ACC112 (cell line): ENCODE data around the gene TBCE.
"Not testable (repeated sequence)": the region's sequence is repeated elsewhere in the genome, so short reads cannot be mapped to it uniquely, and the experiment has no call there.

Experiments used
- H2AFZ ChIP-seq: fragments of 200-600 bp; sonication (generic); one replicate; pipeline ENCODE4 v1.6.0; 2017; ENCODE audit warnings: antibody characterized with exemption, low read length; ENCODE audit not compliant: unreplicated experiment
- H3K27ac ChIP-seq: fragments of 200-600 bp; sonication (generic); 2 replicates; pipeline ENCODE4 v1.5.1; 2014; ENCODE audit warnings: low read depth, mild to moderate bottlenecking, antibody characterized with exemption, low read length, moderate library complexity
- H3K27me3 ChIP-seq: fragments of 200-600 bp; sonication (generic); 2 replicates; pipeline ENCODE4 v1.6.1; 2014; ENCODE audit warnings: mild to moderate bottlenecking, antibody characterized with exemption, low read length, moderate library complexity, mixed read lengths; ENCODE audit not compliant: insufficient read depth
- H3K36me3 ChIP-seq: fragments of 200-600 bp; sonication (generic); 2 replicates; pipeline ENCODE4 v1.6.1; 2016; ENCODE audit warnings: mild to moderate bottlenecking, antibody characterized with exemption, low read length, moderate library complexity, mixed read lengths; ENCODE audit not compliant: insufficient read depth
- H3K4me1 ChIP-seq: fragments of 200-600 bp; sonication (generic); one replicate; pipeline ENCODE4 v1.6.1; 2016; ENCODE audit warnings: low read length, mixed read lengths; ENCODE audit not compliant: insufficient read depth, unreplicated experiment, control insufficient read depth
- H3K4me3 ChIP-seq: fragments of 200-600 bp; sonication (generic); 2 replicates; pipeline ENCODE4 v1.5.1; 2014; ENCODE audit warnings: mild to moderate bottlenecking, low read depth, low read length
- H3K79me2 ChIP-seq: fragments of 200-600 bp; sonication (generic); one replicate; pipeline ENCODE4 v1.6.0; 2016; ENCODE audit warnings: low read length; ENCODE audit not compliant: control insufficient read depth, unreplicated experiment, insufficient read depth

TBCE gene

DNA sequence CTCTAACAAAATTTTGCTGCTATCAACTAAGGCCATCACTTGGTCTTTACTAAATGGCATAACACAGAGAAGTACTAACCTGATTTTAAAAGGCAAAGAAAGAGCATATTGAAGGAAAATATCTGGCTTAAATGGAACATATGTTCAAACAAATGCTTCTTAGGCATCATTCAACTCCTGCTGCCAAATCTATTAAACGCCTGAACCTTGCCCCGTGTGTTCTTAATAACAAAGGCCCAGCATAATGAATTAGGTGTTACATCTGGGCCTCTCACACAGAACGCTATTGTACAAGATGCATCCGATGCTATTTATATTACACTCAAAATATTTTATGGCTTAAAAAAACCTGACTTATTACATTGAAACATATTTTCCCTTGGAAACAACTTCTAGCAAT lies 88.6 kb downstream of the TBCE start:
- Histone ChIP-seq H3K4me3 (no peak overlapping the region), H3K4me1 (no peaks in the 10 kb centered on the region), H3K27me3 (no peaks in the 10 kb centered on the region), H3K27ac (no peak overlapping the region), H2AFZ (no peak overlapping the region), H3K79me2 (no peaks in the 10 kb centered on the region), H3K36me3 (peaks cover 9% of the 10 kb centered on the region; the same call in 1 of the 2 replicates)

DNA sequence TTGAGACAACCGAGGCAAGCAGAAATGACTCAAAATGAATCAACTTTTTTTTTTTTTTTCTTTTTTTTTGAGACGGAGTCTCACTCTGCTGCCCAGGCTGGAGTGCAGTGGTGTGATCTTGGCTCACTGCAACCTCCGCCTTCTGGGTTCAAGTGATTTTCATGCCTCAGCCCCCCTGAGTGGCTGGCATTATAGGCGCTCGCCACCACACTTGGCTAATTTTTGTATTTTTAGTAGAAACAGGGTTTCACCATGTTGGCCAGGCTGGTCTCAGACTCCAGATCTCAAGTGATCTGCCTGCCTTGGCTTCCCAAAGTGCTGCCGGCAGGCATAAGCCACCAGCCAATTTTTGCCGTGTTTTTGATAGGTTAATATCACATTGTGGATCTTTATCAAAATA lies 90.6 kb downstream of the TBCE start:
- H2AFZ ChIP-seq, H3K79me2 ChIP-seq, H3K4me1 ChIP-seq, H3K27me3 ChIP-seq, H3K27ac ChIP-seq, H3K36me3 ChIP-seq, H3K4me3 ChIP-seq: not testable (repeated sequence)

DNA sequence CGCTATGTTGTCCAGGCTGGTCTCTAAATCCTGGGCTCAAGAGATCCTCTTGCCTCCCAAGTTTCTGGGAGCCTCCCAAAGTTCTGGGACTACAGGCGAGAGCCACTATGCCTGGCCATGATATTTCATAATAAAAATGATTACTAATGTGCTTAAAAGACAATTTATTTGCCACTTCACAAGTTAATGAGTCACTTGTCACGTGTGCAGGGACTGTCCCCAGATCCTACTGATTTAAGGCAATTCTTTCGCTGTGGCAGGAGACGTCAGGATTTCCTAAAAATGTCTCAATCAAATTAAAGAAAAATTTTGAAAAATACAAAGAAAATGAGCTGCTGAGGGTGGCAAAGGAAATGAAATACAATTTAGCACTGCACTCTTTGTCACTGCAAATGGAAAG lies 93.5 kb downstream of the TBCE start:
- Histone ChIP-seq H2AFZ (no peak overlapping the region), H3K4me3 (no peak overlapping the region), H3K36me3 (peaks cover 17% of the 10 kb centered on the region), H3K79me2 (no peaks in the 10 kb centered on the region), H3K27ac (no peak overlapping the region), H3K27me3 (no peaks in the 10 kb centered on the region), H3K4me1 (no peaks in the 10 kb centered on the region)

DNA sequence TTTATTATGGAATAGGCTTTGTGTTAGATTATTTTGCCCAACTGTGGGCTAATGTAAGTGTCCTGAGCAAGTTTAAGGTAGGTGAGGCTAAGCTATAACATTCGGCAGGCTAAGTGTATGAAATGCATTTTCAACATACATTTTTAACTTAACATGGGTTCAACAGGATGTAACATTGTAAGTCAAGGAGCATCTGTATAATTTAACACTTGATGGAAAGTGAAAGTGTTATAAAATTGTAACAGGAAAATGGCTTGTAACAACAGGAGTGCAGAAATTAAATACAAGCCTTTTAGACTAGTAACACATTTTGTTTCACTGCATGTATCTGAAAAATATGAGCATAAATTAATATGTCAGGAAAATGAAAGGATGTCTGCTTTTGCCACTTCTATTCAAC lies 94.7 kb downstream of the TBCE start:
- Histone ChIP-seq H3K27me3 (no peaks in the 10 kb centered on the region), H3K36me3 (peaks cover 17% of the 10 kb centered on the region), H3K27ac (no peak overlapping the region), H2AFZ (no peak overlapping the region), H3K4me1 (no peaks in the 10 kb centered on the region), H3K4me3 (no peak overlapping the region), H3K79me2 (no peaks in the 10 kb centered on the region)

DNA sequence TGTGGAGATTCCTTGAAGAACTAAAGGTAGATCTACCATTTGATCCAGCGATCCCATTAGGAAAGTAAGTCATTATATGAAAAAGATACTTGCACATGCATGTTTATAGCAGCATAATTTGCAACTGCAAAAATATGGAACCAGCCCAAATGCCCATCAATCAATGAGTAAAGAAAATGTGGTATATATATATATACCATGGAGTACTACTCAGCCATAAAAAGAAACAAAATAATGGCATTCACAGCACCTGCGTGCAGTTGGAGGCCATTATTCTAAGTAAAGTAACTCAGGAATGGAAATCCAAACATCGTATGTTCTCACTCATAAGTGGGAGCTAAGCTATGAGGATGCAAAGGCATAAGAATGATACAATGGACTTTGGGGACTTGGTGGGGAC lies 95.6 kb downstream of the TBCE start:
- H3K79me2 ChIP-seq, H3K4me1 ChIP-seq, H3K4me3 ChIP-seq, H3K27me3 ChIP-seq, H2AFZ ChIP-seq, H3K27ac ChIP-seq: not testable (repeated sequence)
- peaks cover 17% of the 10 kb centered on the region for H3K36me3 ChIP-seq

DNA sequence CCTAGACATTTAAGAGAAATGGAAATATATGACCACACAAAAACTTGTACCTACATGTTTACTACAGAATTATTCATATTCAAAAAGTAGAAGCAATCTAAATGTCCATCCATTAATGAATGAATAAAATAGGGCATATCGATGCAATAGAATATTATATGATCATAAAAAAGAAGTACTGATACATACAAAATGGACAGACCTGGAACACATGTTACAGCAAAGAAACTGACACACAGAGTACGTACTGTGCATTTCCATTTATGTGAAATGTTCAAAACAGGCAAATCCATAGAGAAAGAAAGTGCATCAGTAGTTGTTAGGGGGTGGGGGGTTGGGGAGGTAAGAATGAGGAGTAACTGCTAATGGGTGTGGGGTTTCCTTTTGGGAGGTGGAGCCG lies 97.8 kb downstream of the TBCE start:
- peaks cover 17% of the 10 kb centered on the region for H3K36me3 ChIP-seq
- no peaks in the 10 kb centered on the region for H3K79me2 ChIP-seq
- no peaks in the 10 kb centered on the region for H3K27me3 ChIP-seq
- no peak overlapping the region for H3K27ac ChIP-seq
- H3K4me1 ChIP-seq, result peaks cover 7% of the 10 kb centered on the region
- no peak overlapping the region for H3K4me3 ChIP-seq
- no peak overlapping the region for H2AFZ ChIP-seq

DNA sequence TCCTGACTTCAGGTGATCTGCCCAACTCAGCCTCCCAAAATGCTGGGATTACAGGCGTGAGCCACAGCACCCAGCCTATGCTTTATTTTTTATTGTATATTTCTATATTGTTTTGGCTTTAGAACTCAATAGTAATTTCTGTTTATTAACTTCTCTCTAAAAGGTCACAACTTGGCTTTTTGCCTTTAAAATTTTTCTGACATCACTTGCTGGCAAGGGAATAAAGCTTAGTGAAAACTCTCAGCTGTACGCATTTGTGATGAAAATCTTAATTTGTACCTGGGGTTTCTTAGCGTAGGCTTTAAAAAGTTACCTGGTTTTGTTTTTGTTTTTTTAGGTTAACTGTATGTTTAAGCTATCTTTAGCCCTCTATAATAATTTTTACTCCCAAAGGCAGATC lies 100.8 kb downstream of the TBCE start:
- peaks cover 17% of the 10 kb centered on the region for H3K36me3 ChIP-seq
- H3K79me2 ChIP-seq, result no peaks in the 10 kb centered on the region
- H3K27me3 ChIP-seq, result no peaks in the 10 kb centered on the region
- H3K27ac ChIP-seq, result no peak overlapping the region
- no peak overlapping the region for H3K4me3 ChIP-seq
- H2AFZ ChIP-seq, result no peak overlapping the region
- H3K4me1 ChIP-seq, result peaks cover 7% of the 10 kb centered on the region

DNA sequence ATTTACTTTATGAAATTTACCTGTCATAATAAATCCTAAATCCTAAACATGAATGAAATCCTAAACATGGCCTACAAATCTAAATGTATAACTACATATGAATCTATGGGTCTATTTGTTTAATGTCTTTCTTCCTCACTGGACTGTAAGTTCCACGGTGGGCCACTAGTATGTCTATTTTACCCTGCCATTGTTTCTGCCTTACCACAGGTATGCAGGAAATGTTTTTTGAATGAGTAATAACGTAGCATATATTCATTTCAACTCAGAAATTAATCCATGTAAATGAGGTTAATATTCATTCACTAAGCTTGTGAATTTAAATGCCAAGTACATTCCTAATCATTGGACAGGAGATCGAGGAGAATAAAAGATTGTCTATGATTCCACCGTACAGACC lies 101.7 kb downstream of the TBCE start:
- Histone ChIP-seq H3K4me1 (peaks cover 7% of the 10 kb centered on the region), H3K4me3 (no peak overlapping the region), H3K79me2 (no peaks in the 10 kb centered on the region), H2AFZ (no peak overlapping the region), H3K36me3 (peaks cover 14% of the 10 kb centered on the region), H3K27me3 (no peaks in the 10 kb centered on the region), H3K27ac (no peak overlapping the region)

DNA sequence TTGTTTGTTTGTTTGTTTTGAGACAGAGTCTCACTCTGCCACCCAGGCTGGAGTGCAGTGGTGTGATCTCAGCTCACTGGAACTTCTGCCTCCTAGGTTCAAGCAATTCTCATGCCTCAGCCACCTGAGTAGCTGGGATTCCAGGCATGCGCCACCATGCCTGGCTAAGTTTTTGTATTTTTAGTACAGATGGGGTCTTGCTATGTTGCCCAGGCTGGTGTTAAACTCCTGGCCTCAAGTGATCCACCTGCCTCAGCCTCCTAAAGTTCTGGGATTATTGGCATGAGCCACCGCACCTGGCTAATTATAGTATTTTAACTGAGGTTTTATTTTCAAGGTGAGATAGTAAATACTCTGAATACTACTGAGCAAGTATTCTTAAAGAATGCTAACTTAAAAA lies 102.7 kb downstream of the TBCE start:
- H2AFZ ChIP-seq, H3K4me1 ChIP-seq, H3K27ac ChIP-seq, H3K36me3 ChIP-seq, H3K4me3 ChIP-seq, H3K79me2 ChIP-seq, H3K27me3 ChIP-seq: not testable (repeated sequence)

DNA sequence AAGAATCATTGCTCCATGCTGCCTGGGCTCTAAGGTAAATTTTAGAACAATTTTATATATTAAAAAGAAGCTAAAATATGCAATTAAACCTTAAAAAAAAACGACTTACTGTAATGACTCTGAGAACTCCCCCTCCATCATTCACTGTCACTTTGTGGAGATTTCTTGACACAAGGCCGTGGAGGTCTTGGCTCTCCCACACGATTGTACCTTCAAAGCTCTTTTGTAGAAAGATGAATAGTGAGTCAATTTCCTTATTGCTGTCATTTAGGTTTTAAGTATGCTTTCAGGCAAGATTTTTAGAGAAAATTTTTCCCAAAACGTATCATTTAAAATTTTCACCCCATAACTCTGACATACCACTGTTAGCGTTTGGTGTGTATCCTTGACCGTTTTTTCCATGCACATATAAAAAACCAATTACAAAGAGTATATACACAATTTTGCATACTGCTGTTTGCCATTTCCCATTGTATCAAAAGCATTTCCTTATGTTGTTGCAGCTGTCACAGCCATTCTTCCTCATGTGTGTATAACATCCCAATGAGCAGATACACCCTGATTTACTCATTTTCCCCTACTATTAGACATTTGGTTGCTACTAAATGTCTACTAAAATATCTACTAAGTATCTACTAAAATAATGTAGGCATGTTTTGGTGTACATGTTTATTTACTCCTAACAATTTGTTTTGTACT lies 103.7 kb downstream of the TBCE start:
- H3K4me3 ChIP-seq, result no peak overlapping the region
- H2AFZ ChIP-seq, result no peak overlapping the region
- H3K27ac ChIP-seq, result no peak overlapping the region
- H3K27me3 ChIP-seq, result no peaks in the 10 kb centered on the region
- H3K4me1 ChIP-seq, result peaks cover 7% of the 10 kb centered on the region
- no peaks in the 10 kb centered on the region for H3K36me3 ChIP-seq
- no peaks in the 10 kb centered on the region for H3K79me2 ChIP-seq

DNA sequence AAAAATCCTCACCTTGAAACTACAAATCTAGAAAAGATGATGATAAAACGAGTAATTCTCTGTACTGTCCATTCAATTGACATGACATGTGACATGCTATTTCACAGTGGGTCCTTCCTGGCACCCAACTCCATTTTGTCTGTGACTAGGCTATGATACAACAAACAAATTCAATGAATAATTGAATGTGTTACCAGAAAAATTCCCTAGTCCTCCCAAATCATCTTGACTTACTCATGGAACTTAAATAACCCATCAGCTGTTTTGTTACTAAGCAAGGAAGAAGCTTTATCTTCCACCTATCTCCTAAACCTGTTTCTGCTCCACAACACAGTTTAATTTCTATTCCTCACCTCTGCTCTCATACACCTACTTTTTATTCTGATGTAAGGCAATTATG lies 106.6 kb downstream of the TBCE start:
- Histone ChIP-seq H3K4me3 (no peak overlapping the region), H2AFZ (no peak overlapping the region), H3K4me1 (peaks cover 5% of the 10 kb centered on the region), H3K36me3 (peaks cover 8% of the 10 kb centered on the region; the same call in 1 of the 2 replicates), H3K27me3 (no peaks in the 10 kb centered on the region), H3K27ac (no peak overlapping the region), H3K79me2 (no peaks in the 10 kb centered on the region)
